GM12865 (cell line): ENCODE data around the gene MOB2.

Source experiments
- DNase-seq: peaks from one replicate; pipeline ENCODE4 v3.0.0; 2010; ENCODE audit warnings: low read depth
- H3K4me3 ChIP-seq: 2 replicates; pipeline ENCODE4 v1.5.1; 2011; ENCODE audit warnings: mild to moderate bottlenecking, low read depth, low read length, control low read depth
- TF ChIP-seq, protein P1 (sequence below): IDR thresholded peaks from 2 replicates; pipeline ENCODE4 v1.5.1; 2011; ENCODE audit warnings: low read length, control low read depth, low read depth, inconsistent platforms; ENCODE audit not compliant: insufficient read depth; ENCODE audit errors: missing control alignments

Gene MOB2

DNA sequence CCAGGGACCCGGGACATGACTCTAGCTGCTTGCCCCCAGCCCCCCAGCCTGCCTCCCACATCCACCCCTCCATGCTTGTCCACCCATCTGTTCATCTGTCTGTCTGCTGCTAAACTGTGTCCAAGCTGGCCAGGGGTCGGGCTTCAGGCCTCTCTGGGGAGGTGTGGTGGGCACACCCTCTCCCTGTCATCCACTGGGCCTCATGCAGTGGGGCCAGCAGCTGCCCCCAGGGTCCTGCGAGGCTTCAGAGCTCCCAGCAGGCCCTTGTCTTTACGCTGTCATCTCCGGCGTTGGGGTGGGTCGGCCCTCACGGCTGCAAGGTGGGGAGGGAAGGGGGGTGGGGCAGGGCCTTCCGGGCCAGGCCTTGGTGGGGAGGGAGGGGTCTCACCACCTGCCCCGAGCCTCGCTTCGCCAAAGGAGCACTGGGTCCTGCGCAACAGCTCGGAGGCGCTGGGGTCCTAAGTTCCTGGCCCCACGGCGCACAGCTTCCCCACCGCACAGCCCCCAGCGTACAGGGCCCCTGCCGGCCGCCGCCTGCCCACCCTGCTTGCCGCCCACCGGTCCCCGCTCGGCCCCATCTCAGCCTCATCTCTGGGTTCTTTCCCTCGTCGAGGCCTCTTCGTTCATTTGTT lies 26.7 kb downstream of the MOB2 start:
- DNase-seq: no peak
- TF ChIP-seq, protein P1, sequence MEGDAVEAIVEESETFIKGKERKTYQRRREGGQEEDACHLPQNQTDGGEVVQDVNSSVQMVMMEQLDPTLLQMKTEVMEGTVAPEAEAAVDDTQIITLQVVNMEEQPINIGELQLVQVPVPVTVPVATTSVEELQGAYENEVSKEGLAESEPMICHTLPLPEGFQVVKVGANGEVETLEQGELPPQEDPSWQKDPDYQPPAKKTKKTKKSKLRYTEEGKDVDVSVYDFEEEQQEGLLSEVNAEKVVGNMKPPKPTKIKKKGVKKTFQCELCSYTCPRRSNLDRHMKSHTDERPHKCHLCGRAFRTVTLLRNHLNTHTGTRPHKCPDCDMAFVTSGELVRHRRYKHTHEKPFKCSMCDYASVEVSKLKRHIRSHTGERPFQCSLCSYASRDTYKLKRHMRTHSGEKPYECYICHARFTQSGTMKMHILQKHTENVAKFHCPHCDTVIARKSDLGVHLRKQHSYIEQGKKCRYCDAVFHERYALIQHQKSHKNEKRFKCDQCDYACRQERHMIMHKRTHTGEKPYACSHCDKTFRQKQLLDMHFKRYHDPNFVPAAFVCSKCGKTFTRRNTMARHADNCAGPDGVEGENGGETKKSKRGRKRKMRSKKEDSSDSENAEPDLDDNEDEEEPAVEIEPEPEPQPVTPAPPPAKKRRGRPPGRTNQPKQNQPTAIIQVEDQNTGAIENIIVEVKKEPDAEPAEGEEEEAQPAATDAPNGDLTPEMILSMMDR: no peak
- H3K4me3 ChIP-seq: no peak overlapping the region

DNA sequence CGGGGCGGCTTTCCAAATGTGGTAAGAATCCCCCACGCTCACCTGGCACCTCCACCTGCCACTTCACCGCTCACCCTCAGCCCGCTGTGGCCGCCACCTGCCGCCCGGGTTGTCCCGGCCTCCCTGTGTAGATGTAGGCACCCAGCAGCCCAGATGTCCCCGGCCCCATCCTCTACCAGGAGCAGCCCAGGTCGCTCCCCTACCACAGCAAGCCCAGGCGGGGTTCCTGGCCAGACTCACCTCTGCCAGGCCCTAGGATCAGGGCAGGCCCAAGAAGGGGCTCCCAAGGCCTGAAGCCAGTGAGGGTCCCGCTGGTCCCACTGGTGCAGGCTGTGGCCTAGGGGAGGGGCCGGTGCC lies 27.4 kb downstream of the MOB2 start:
- H3K4me3 ChIP-seq: no peak overlapping the region
- no peak for DNase-seq
- TF ChIP-seq, protein P1: no peak

DNA sequence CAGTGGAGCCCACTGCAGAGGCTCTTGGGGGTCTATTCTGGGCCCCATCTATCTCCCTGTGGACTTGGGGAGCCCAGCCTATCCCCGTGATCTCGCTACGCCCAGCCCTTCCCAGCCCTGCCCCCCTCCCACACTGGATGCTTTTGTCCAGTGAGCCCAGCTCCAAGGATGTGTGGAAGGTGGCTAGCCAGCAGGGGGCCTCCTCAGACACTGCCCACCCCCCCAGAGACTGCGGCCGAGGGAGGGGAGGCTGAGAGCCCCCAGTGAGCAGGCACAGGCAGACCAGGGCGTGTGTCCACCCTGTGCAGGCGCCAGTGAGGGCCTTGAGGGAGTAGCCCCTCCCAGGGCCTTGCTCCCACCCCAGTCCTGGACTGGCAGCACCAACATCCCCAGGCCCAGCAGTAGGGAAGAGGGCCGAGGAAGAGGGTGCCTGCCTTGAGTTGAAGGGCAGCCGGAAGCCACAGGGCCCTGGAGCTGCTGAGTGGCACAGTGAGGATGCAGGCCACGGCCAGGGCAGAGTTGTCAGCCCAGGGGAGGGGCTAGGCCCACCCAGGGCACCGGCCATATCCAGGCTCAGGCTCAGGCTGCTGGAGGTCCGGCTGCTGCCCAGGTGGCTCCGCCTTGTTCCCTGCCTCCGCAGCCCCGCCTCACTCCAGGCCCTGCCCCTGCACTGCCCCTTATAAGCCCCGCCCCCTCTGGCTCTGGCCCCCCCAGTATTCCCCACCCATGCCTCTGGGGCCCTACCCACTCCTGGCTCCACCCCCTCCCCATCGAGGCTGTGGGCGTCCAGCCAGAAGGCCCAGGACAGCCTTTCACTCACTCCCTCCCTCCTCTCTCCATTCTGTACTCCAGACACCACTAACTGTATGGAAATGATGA lies 28.0 kb downstream of the MOB2 start:
- TF ChIP-seq, protein P1: no peak
- no peak for DNase-seq
- H3K4me3 ChIP-seq: no peak overlapping the region

DNA sequence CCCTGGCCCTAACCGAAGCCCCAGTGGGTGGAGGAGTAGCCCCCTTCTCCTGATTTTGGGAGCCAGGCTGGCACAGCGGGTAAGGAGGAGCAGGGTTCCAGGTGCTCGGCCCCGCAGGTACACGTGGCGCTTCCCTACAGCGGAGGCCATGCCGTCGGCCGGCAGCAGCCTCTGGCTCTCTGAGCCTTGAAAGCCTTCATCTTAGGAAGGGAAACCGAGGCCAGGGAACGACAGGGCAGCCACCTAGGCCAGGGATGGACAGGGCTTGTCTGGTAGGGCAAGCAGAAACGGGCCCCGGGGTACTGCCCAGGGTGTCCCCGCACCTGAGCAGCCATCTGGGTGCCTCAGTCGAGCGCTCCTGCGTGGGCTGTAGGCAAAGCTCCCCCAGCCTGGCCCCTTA lies 28.7 kb downstream of the MOB2 start:
- TF ChIP-seq, protein P1: no peak
- no peak overlapping the region for H3K4me3 ChIP-seq
- no peak for DNase-seq

DNA sequence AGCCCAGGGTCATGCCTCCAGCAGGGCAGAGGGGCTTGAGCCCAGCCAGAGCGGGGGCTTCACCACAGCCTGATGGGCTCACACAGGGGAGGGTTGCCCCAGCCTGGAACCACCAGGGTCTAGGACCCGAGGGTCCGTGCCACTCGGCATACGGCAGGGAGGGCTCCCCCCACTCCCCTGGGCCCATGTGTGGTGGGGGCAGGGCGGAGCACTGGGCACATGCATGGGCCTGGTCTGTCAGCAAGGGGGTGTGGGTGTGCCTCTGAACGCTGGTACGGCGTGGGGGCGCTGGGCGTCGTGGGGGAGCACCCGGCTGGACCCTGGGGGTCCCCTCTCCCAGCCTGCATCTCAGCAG lies 29.3 kb downstream of the MOB2 start:
- H3K4me3 ChIP-seq: no peak overlapping the region
- no peak for DNase-seq
- TF ChIP-seq, protein P1: no peak

DNA sequence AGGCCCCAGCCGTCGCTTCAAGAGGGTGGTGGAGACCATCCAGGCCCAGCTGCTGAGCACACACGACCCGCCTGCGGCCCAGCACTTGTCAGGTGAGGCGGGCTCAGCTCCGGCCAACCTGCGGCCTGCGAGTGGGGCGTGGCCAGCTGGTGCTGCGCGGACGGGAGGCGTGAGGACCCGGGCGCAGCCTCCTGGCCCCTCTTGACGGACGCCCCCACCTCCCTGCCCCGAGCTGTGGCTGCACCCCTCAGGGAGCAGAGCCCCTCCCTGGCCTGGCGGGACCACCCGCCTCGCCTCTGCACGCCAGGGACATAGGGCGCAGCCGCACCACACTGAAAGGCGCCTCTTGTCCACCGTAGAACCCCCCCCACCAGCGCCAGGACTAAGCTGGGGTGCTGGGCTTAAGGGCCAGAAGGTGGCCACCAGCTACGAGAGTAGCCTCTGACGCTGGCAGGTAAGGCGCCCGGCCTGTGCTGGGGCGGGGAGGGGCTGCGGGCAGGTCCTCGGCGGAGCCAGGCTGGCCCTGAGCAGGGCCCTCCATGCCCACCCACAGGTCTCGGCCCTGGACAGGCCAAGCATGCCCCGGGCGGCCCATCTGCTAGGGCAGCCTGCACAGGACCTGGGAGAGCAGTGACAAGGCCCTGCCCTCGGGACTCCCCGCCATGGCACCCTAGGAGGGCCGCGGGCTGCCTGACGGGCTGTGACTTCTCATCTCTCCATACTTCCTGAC lies 29.8 kb downstream of the MOB2 start:
- no peak for DNase-seq
- TF ChIP-seq, protein P1: no peak
- no peak overlapping the region for H3K4me3 ChIP-seq
